HG02970 (cell line): ENCODE measurements around the gene NIPAL3.
"Not testable (repeated sequence)": the region's sequence is repeated elsewhere in the genome, so short reads cannot be mapped to it uniquely, and the experiment has no call there.

Source experiments
- ATAC-seq: cut with Tn5 transposase; IDR thresholded peaks from one replicate; pipeline ENCODE4 v1.9.1; 2021; ENCODE audit warnings: mild to moderate bottlenecking, moderate library complexity, moderate number of reproducible peaks; ENCODE audit not compliant: unreplicated experiment, low FRiP score

NIPAL3 gene

GRCh38 chr1:24506691-24507381 is 91.2 kb downstream of the NIPAL3 start:
- no peak for ATAC-seq

- no peak for ATAC-seq
These were observed 91.8 kb downstream of the NIPAL3 start for GRCh38 chr1:24507405-24507804.

DNA sequence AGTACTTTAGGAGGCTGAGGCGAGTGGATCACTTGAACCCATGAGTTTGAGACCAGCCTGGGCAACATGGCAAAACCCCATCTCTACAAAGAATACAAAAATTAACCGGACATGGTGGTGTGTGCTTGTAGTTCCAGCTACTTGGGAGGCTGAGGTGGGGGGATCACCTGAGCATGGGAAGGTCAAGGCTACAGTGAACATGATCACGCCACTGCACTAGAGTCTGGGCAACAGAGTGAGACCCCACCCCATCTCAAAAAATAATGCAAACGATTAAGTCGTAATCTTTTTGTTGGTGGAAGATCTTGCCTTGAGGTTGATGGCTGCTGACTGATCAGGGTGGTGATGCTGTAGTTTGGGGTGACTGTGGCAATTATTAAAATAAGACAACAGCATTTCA is 93.3 kb downstream of the NIPAL3 start:
- ATAC-seq, result no peak

DNA sequence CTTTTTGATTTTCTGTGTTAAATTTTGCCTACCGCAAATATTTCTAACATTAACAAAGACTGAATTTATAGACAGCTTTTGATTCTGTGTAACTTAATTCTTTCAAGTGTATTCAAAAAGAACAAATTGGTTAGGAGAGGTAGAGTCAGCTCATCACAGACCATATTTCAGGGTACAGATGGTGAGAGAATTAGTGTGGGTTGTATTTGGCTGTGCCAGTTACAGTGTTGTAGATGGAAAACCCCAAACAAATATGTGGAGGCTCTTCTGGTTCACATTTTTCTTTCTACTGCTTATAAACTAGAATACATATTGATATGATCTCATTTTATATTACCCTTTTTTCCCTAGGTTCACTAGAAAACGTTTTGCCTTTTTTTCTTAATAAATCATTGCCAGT is 98.1 kb downstream of the NIPAL3 start:
- ATAC-seq, result no peak

- no peak for ATAC-seq
These were observed 99.3 kb downstream of the NIPAL3 start for GRCh38 chr1:24514946-24515345.

GRCh38 chr1:24515671-24516209 is 100.1 kb downstream of the NIPAL3 start:
- not testable (repeated sequence) for ATAC-seq

GRCh38 chr1:24516506-24516905 is 100.9 kb downstream of the NIPAL3 start:
- ATAC-seq, result no peak

DNA sequence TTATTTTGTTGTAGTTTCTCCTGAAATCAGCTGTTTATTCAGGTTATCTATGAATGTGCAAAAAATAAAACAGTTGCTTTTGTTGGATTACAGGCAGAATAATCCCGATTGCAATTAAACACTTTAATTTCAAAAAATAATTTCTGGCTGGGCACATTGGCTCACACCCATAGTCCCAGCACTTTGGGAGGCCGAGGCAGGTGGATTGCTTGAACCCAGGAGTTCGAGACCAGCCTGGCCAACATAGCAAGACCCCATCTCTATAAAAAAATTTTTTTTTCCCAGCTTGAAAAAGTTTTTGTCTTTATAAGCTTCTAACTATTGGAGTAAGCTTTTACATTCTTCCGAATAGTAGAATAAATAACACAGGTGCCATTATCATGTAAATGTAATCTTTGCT is 102.3 kb downstream of the NIPAL3 start:
- no peak for ATAC-seq

GRCh38 chr1:24520282-24520681 is 104.7 kb downstream of the NIPAL3 start:
- not testable (repeated sequence) for ATAC-seq
